PC-9 (cell line): ENCODE data around the gene SRPK2. TPM values are rescaled to one million over a fixed set of nuclear protein-coding genes. Genes with fewer than 3 reads are reported as not detected.

Experiments
- BruUV-seq: library from RNA; stranded (reverse); fragments of 400-500 nt; replicated peaks from 2 replicates; lab custom pipeline; 2021; lab: Mats Ljungman, UMichigan
- CTCF ChIA-PET: fragments of 300-600 bp; sonication (Branson Sonifier 250); formaldehyde crosslinking; loops from one replicate; lab custom pipeline; 2022; ENCODE audit warnings: antibody characterized with exemption; lab: Charles Lee
- POLR2A ChIA-PET: fragments of 300-600 bp; sonication (Branson Sonifier 250); formaldehyde crosslinking; loops from one replicate; lab custom pipeline; 2022; ENCODE audit warnings: antibody characterized with exemption; ENCODE audit not compliant: unreplicated experiment; lab: Charles Lee
- DNase-seq, 2 experiments: peaks; one replicate each; pipeline versions ENCODE4 v3.0.0 to v3.0.0-alpha.2; 2015 to 2022; ENCODE audit warnings: mixed read lengths in 1 of 2
- H2AFZ ChIP-seq: fragments of 200-600 bp; sonication (generic); 2 replicates; pipeline ENCODE4 v1.8.1; 2017; ENCODE audit warnings: antibody characterized with exemption
- H3F3A ChIP-seq: fragments of 200-600 bp; sonication (generic); 2 replicates; pipeline ENCODE4 v1.8.1; 2017; ENCODE audit warnings: antibody characterized with exemption, mild to moderate bottlenecking, low read depth; ENCODE audit not compliant: insufficient read depth
- H3K27ac ChIP-seq: fragments of 200-600 bp; sonication (generic); 2 replicates; pipeline ENCODE4 v1.6.1; 2016; ENCODE audit warnings: mixed run types
- H3K27me3 ChIP-seq: fragments of 200-600 bp; sonication (generic); 2 replicates; pipeline ENCODE4 v1.6.1; 2016; ENCODE audit warnings: low read depth, mixed run types; ENCODE audit not compliant: insufficient read depth
- H3K36me3 ChIP-seq: fragments of 200-600 bp; sonication (generic); 2 replicates; pipeline ENCODE4 v1.6.1; 2016; ENCODE audit warnings: low read depth, mixed run types
- H3K4me1 ChIP-seq: fragments of 200-600 bp; sonication (generic); replicated peaks from 2 replicates; pipeline ENCODE4 v1.6.1; 2016; ENCODE audit warnings: mixed run types; ENCODE audit not compliant: insufficient read depth
- H3K4me2 ChIP-seq: fragments of 200-600 bp; sonication (generic); 2 replicates; pipeline ENCODE4 v1.6.1; 2017; ENCODE audit warnings: mixed run types
- H3K4me3 ChIP-seq: fragments of 200-600 bp; sonication (generic); 2 replicates; pipeline ENCODE4 v1.6.1; 2016; ENCODE audit warnings: mixed run types
- H3K79me2 ChIP-seq: fragments of 200-600 bp; sonication (generic); 2 replicates; pipeline ENCODE4 v1.6.1; 2017; ENCODE audit warnings: low read depth, mixed run types
- H3K9me2 ChIP-seq: fragments of 200-600 bp; sonication (generic); 2 replicates; pipeline ENCODE4 v1.8.1; 2017; ENCODE audit warnings: mild to moderate bottlenecking; ENCODE audit not compliant: insufficient read depth
- H3K9me3 ChIP-seq: fragments of 200-600 bp; sonication (generic); 2 replicates; pipeline ENCODE4 v1.8.1; 2016; ENCODE audit warnings: low read depth; ENCODE audit not compliant: insufficient read depth
- H4K20me1 ChIP-seq: fragments of 200-600 bp; sonication (generic); 2 replicates; pipeline ENCODE4 v1.8.1; 2017; ENCODE audit not compliant: insufficient read depth
- CTCF ChIP-seq: fragments of 200-600 bp; sonication (generic); conservative IDR thresholded peaks from 2 replicates; pipeline ENCODE4 v1.6.1; 2017; ENCODE audit warnings: mixed run types, antibody characterized with exemption, mild to moderate bottlenecking, moderate library complexity
- EZH2 ChIP-seq: fragments of 200-600 bp; sonication (generic); IDR thresholded peaks from 2 replicates; pipeline ENCODE4 v1.8.0; 2017; ENCODE audit warnings: antibody characterized with exemption, low read depth
- intact Hi-C: fragments of 100-400 bp; cut with micrococcal nuclease; formaldehyde crosslinking; loops from one replicate; pipeline ENCODE4 v1.10.0; 2022; ENCODE audit not compliant: unreplicated experiment
- total RNA-seq: library from RNA; stranded (reverse); gene quantifications from 2 replicates; pipeline ENCODE4 v1.2.3, GENCODE V29; 2021

Gene SRPK2
- total RNA-seq, 1 experiment from 2014 or later = 60.6 TPM

DNA sequence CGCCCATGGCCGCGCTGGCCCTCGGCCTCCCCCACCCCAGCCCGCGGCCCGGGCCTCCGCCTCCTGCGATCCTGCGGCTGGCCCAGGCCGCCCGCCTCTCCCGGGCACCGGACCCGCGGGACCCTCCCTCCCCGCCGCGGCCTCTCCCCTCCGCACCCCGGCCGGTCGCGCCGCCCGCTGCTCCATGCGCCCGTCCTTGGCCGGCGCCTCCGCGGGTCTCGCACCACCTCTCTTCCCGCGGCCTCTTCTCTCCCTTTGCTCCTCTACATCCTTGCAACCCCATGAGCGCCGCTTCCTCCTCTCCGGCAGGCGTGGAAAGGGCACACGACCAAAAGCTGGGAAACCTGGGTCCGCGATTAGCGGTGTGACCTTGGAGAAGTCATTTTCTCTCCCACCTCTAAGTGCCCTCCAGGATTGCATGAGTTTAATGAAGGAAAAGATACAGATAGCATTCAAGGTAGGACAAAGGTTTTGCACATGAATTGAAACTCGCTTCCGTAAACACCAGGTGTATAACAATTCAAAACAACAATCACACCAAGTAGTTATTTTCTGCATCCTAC is 448 bp upstream of the SRPK2 start:
- DNase-seq = peak; percentile 38 to 68
- Histone ChIP-seq H3K79me2 (peaks cover 25% of the 10 kb centered on the region), H3K9me3 (no peaks in the 10 kb centered on the region), H3K9me2 (no peaks in the 10 kb centered on the region), H4K20me1 (peaks cover 10% of the 10 kb centered on the region; the same call in 1 of the 2 replicates), H3K4me3 (peak overlapping the region; percentile 76), H3K4me2 (peak overlapping the region; percentile 78), H3K27me3 (no peaks in the 10 kb centered on the region), H3K27ac (no peak overlapping the region), H3K36me3 (no peaks in the 10 kb centered on the region), H2AFZ (peak overlapping the region; percentile 83; the same call in 1 of the 2 replicates), H3F3A (peaks cover 13% of the 10 kb centered on the region; the same call in 1 of the 2 replicates), H3K4me1 (peaks cover 11% of the 10 kb centered on the region)
- TF ChIP-seq CTCF = no peak
- TF ChIP-seq EZH2 = no peak
- BruUV-seq = no TSS peak
- POLR2A ChIA-PET = no interaction called here
- CTCF ChIA-PET = no interaction called here
- intact Hi-C loops = loop anchor here (2.0 to 5.0 kb wide), 2 partner anchors 407 to 446 kb away; no protein-coding TSS in a partner anchor

DNA sequence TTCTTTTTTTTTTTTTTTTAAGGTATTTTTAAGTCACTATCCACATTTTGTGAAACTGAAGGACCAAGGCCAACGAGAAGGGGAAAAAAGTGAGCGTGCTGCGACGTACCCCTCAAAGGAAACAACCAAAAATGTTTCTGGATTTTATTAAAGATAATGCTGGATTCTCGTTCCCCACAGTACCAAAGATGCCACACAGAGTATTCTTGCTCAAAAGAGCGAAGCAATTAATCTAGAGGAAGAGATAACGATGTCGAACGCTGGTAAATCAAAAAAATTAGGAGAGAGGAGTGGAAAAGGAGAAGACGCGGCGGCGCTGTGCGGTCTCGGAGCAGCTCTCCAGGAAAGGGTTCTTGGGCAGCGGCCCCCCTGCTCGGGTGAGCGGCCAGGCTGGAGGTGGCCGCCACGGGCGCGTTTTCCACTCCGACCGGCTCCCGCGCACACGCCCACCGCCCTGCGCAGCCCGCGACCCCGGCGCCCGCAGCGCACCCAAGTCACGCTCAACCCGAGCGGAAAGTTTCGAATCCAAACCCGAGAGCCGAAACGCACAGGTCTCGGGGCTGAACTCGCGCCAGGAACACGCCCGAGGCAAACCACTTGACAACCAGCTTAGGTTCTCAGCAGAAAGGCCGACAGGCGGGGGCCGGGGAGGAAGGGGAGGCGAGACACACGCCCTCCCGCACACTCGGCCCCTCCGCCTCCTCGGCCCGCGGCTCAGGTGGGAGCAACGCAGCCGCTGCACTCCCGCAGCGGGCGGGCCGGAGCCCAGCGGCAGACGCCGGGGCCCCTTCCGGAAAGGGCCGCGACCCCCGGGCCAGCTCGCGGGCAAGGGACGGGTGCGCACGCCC is 989 bp downstream of the SRPK2 start:
- Histone ChIP-seq H3F3A (peaks cover 13% of the 10 kb centered on the region; the same call in 1 of the 2 replicates), H3K4me2 (peak overlapping the region; percentile 87), H3K9me3 (no peaks in the 10 kb centered on the region), H3K27ac (no peak overlapping the region), H3K4me1 (peaks cover 11% of the 10 kb centered on the region), H3K9me2 (no peaks in the 10 kb centered on the region), H4K20me1 (peaks cover 10% of the 10 kb centered on the region; the same call in 1 of the 2 replicates), H2AFZ (peak overlapping the region; percentile 80), H3K27me3 (no peaks in the 10 kb centered on the region), H3K36me3 (no peaks in the 10 kb centered on the region), H3K4me3 (peak overlapping the region; percentile 74), H3K79me2 (peaks cover 26% of the 10 kb centered on the region)
- POLR2A ChIA-PET = interaction anchor here (0.5 to 0.7 kb wide), 4 partner anchors 20 to 406 kb away, joined by 4 read pairs; no protein-coding TSS in a partner anchor
- TF ChIP-seq EZH2 = no peak
- no peak for TF ChIP-seq CTCF
- intact Hi-C loops = loop anchor here (2.0 to 5.0 kb wide), 2 partner anchors 405 to 445 kb away; no protein-coding TSS in a partner anchor
- CTCF ChIA-PET = no interaction called here
- peak; percentile 42 to 62 for DNase-seq
- no TSS peak for BruUV-seq

DNA sequence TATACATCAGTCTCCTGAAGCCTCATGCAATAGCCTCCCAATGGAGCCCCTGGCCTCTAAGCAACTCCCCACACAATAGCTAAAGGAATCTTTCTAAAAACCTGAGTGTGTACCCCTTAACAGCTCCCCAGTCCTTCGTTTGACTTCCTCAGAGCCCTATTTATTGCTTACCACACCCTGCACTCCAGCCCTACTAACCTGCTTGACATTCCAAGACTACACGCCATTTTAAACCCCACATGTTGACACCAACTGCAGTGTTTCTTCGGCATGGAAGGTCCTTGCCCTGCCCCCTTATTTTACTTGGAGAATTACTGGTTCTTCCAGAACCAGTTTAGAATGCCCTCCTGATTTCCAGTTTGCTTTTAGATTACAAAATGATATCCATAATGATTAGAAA is 10.8 kb downstream of the SRPK2 start:
- Histone ChIP-seq H2AFZ (no peak overlapping the region), H3K4me3 (no peak overlapping the region), H3F3A (no peaks in the 10 kb centered on the region), H3K9me3 (no peaks in the 10 kb centered on the region), H3K36me3 (no peaks in the 10 kb centered on the region), H3K4me1 (no peaks in the 10 kb centered on the region), H4K20me1 (peaks cover 7% of the 10 kb centered on the region), H3K27ac (no peak overlapping the region), H3K79me2 (peaks cover 53% of the 10 kb centered on the region), H3K9me2 (no peaks in the 10 kb centered on the region), H3K27me3 (no peaks in the 10 kb centered on the region), H3K4me2 (no peak overlapping the region)
- no peak for TF ChIP-seq CTCF
- TF ChIP-seq EZH2 = no peak
- ChIA-PET POLR2A (no interaction called here), CTCF (no interaction called here)
- no TSS peak for BruUV-seq
- intact Hi-C loops = no loop called here
- DNase-seq = no peak
